EH (cell line): ENCODE measurements around the gene NT5DC2.
"Not testable (repeated sequence)": the region's sequence is repeated elsewhere in the genome, so short reads cannot be mapped to it uniquely, and the experiment has no call there.

ENCODE experiments used
- DNase-seq: peaks from one replicate; pipeline ENCODE4 v3.0.0-alpha.2; 2015; ENCODE audit warnings: low read depth

NT5DC2 gene

DNA sequence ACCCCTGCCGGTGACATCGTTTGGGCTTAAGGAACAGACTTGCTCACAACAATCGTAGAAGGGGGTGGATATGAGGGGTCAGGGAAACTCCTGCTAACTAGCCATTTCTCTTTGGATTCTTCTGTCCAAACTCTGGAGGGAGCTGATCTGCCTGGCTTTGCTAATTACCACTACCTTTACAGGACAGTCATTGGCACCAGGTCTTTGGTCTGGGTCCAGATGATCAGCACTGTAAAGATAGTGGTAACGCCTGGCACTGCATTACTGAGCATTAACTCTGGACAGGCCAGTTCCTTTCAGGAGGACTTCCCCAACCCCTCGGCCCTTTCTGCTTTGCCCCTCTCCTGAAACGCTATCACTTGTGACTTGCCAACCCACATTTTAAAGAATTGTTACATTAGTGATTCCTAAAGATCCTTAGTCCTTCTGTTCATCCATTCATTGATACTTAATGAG is 3.5 kb upstream of the NT5DC2 start:
- no peak for DNase-seq

- DNase-seq: peak; percentile 99
These were observed 2.9 kb upstream of the NT5DC2 start, which contains the start of gene UQCC5 for GRCh38 chr3:52536369-52537164. Gene UQCC5 (plus strand): TSS chr3:52536605. CDS start chr3:52536756, 151 bp downstream.

DNA sequence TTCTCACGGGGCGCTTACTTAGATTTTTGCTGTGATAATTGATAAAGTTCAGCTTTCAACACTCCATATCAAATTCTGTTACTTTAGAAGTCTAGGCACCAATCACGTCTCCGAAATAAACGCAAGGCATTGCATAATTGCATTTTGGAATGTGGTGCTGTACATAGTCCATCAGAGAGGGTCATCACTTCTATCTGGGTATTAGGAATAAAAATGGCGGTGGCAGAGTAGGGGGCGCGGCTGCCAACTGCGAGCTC is 2.4 kb upstream of the NT5DC2 start:
- DNase-seq: no peak

DNA sequence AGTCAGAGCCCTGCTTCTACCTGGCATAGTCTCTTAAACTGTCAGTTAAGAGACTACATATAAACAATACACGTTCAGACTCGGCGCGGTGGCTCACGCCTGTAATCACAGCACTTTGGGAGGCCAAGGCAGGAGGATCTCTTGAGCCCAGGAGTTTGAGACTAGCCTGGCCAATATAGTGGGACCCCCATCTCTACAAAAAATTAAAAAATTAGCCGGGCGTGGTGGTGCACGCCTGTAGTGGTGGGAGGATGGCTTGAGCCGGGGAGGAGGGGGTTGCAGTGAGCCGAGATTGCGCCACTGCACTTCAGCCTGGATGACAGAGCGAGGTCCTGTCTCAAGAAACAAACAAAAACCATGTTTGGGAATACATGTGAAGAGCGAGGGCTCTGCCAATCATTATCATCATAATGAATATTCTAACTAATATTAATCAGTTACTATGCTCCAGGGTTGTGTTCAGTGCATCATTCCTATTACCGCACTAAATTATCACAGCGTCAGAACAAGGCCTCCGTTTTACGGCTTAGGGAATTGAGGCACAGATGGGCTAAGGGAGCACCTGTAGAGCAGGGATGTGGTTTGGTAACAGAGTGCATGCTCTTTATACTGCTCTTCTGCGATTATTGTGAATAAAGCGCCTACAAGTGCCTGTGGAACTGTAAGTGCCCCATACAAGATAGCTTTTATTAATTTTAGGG is 1.9 kb upstream of the NT5DC2 start:
- no peak for DNase-seq

GRCh38 chr3:52534281-52535183 is 875 bp upstream of the NT5DC2 start:
- DNase-seq: peak; percentile 70

- peak; percentile 34 for DNase-seq
These were observed 627 bp downstream of the NT5DC2 start for GRCh38 chr3:52532838-52533622.

GRCh38 chr3:52532517-52532837 is 1.2 kb downstream of the NT5DC2 start:
- peak; percentile 70 for DNase-seq

- DNase-seq: peak; percentile 6
These were observed 1.7 kb downstream of the NT5DC2 start for GRCh38 chr3:52531860-52532516.

DNA sequence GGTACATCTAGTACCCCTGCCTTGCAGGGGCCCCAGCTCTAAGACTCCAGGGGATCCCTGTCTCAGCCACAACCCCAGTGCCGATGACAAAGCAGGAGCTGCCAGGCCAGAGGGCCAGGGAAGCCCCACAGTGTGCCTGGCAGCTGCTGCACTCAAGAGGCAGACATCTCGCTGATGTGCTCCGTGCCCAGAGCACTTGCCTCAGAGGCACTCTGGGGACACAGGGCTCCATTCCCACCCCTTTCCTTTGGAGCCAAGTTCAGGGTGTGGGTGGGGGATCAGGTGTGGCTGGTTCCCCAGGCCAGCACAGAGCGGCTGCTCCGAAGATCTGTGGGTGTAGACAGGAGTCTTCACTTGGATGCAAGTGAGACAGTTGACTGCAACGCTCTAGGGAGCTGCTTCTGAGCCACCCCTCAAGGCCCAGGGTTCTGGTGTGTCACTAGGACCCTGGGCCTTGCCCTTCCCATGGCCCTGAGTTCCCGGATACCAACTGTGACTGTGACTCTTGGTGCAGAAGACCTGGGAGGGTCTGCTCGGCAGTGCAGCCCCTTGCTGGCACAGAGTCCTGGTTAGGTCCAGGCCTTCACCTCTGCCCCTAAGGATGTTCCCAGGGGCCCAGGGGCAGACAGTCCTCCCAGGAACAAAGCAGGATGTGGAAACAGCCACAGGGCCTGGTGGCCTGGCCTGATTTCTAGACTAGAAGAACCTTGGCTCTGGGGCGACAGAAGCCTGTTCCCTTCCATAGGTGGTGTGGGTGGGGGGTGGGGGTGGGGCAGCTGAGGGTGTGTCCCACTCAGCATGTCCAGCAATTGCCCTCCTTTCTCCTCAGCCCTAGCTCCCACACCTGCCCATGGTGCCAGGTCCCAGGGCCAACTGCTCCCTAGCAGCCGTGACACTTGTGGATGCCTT is 2.5 kb downstream of the NT5DC2 start:
- DNase-seq: no peak

- DNase-seq: peak; percentile 46
These were observed 4.0 kb downstream of the NT5DC2 start for GRCh38 chr3:52529376-52530333.

DNA sequence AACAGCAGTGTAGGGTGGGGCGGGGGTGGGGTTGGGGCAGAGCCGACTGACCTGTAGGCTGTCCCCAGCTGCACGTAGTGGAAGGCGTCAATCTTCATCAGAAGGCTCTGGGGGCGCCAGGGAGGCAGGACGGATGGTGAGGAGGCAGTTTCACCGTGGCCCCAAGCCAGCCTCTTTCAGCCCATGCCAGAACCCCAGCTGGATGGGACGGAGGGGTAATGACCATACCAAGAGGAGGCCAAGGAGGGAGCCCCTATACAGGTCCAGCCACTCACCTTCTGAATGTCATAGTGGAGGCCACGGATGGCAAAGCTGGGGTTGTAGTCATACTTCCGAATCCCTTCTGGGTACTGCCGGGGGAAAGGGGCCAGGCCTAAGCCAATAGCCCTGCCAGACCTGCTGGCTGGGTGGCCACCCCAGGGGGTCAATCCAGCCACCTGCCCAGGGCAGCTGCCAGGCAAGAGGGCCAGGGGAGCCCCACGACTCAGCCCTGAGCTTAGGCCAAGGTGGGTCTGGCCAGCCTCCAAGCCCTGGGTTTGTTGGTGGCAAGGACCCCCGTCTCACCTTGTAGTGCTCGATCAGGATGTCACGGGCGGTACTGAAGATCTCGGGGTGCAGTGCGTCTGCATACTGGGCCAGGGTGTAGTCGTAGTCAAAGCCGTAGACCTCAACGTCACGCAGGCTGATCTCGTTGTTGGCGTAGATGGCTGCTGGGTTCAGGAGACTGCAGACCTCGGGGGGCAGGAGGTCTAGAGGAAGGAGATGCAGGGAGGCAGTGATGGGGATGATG is 4.9 kb downstream of the NT5DC2 start:
- DNase-seq: no peak

DNA sequence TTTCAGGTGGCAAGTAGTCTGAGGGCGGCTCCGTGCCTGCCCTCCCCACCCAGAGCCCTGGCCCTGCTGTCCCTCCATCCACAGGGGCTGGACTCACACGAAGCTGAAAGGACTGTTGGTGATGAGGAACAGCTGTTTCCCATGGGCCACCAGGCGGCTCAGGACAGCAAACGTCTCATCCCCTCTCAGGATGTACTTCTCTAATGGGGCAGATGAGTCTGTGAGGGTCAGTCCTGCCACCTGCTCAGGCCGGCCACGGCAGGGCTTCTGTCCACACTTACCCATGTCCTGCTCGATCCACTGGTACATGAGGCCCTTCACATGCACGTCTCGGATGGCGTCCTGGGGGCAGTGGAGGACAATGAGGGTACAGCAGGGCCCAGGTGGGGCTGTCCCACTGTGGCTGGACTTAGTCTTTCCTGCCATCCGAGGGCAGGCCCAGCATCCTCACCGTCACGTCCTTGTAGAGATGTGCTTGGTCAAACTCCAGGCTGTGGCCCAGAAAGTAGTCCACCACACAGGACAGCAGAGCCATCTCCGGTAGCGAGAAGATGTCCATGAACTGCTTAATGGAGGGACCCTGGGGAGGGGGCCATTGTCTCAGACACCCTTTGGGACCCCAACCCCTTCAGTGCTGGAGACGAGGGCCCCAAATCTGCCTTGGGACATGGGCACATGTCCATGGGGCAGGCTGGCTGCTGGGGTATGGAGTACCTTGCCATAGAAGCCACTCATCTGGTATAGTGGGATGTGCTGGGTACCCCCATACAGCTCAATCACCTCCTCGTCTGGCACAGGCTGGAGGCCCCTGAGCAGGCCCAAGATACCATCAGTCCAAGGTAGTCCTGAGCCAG is 5.7 kb downstream of the NT5DC2 start:
- no peak for DNase-seq

- DNase-seq: no peak
These were observed 6.5 kb downstream of the NT5DC2 start for GRCh38 chr3:52527039-52527731.

- DNase-seq: not testable (repeated sequence)
These were observed 7.0 kb downstream of the NT5DC2 start for GRCh38 chr3:52526671-52527038.

DNA sequence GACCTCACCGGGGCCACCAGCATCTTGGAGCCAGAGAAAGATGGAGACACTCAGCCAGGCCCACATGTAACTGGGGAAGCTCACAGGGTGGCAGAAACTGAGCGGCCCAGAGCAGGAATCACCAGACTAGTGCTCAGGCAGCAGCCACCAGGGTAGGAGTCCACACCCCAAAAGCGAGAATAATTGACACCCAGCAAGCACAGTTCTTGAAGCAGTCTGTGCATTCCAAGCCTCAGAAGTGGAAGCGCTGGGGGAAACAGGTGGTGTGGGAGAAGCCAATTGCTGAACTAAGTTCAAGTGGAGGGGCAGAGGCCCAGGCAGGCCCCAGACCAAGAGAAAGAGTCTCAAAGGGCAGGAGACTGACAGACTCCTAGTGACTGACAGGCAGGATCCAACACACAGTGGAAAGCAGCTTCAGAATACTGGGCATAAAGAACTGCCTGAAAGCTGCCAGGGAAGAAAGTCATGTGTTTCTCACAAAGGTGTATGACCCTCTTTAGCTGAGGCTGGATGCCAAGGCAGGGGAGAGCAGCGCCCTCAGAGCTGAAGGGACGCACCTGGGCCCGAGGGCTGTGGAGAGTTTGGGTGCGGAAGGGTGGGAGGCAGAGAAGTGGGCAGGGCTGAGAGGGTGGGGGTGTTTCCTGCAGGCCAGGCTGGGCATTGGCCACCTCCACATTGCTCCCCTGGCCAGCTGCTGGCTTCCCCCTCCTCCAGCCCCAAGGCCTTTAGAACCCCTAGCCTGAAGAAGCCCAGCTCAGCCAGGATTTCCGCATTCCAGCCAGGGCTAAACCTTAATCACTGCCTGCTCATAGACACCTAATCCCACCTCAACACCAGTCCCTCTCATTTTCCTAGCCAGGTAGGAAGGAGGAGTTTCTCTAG is 7.7 kb downstream of the NT5DC2 start:
- DNase-seq: no peak
